Activated T-cell treated with anti-CD3 and anti-CD28 coated beads, Interleukin-2, amount 50 U/mL, for 24 hours (primary cell): ENCODE data around the gene PRR7.
A peak's percentile ranks its signal among the peaks of the same experiment; 100 is the strongest.
"Not testable (repeated sequence)": the region's sequence is repeated elsewhere in the genome, so short reads cannot be mapped to it uniquely, and the experiment has no call there.

ENCODE experiments used
- DNase-seq: peaks from one replicate; pipeline ENCODE4 v3.0.0-alpha.2; 2020
- H3K27ac Mint-ChIP-seq: 2 replicates; pipeline ENCODE4 v1.8.0; 2020; ENCODE audit warnings: mild to moderate bottlenecking, mixed read lengths
- H3K27me3 Mint-ChIP-seq: 2 replicates; pipeline ENCODE4 v1.8.0; 2020; ENCODE audit warnings: mixed read lengths
- H3K36me3 Mint-ChIP-seq: 2 replicates; pipeline ENCODE4 v1.8.0; 2020; ENCODE audit warnings: low read depth, mixed read lengths
- H3K4me1 Mint-ChIP-seq: 2 replicates; pipeline ENCODE4 v1.8.0; 2020; ENCODE audit warnings: low read depth, mixed read lengths
- H3K4me3 Mint-ChIP-seq: 2 replicates; pipeline ENCODE4 v1.8.0; 2020; ENCODE audit warnings: mild to moderate bottlenecking, moderate library complexity, mixed read lengths
- H3K9me3 Mint-ChIP-seq: 2 replicates; pipeline ENCODE4 v1.8.0; 2020; ENCODE audit warnings: mixed read lengths

PRR7 gene

GRCh38 chr5:177412603-177413233, 33.9 kb upstream of the PRR7 start:
- DNase-seq = peak; percentile 55
- H3K36me3 Mint-ChIP-seq = no peaks in the 10 kb centered on the region
- H3K27ac Mint-ChIP-seq = peak overlapping the region; percentile 85
- H3K4me3 Mint-ChIP-seq = peak overlapping the region; percentile 5
- H3K9me3 Mint-ChIP-seq = no peaks in the 10 kb centered on the region
- H3K27me3 Mint-ChIP-seq = no peaks in the 10 kb centered on the region
- H3K4me1 Mint-ChIP-seq = peaks cover 39% of the 10 kb centered on the region

- peaks cover 39% of the 10 kb centered on the region for H3K4me1 Mint-ChIP-seq
- H3K9me3 Mint-ChIP-seq = no peaks in the 10 kb centered on the region
- H3K36me3 Mint-ChIP-seq = no peaks in the 10 kb centered on the region
- no peaks in the 10 kb centered on the region for H3K27me3 Mint-ChIP-seq
- DNase-seq = no peak
- H3K27ac Mint-ChIP-seq = no peak overlapping the region
- no peak overlapping the region for H3K4me3 Mint-ChIP-seq
Measured at GRCh38 chr5:177414481-177414880, 32.1 kb upstream of the PRR7 start.

- H3K4me1 Mint-ChIP-seq = peaks cover 25% of the 10 kb centered on the region
- not testable (repeated sequence) for H3K27ac Mint-ChIP-seq, H3K4me3 Mint-ChIP-seq, H3K36me3 Mint-ChIP-seq, H3K9me3 Mint-ChIP-seq, DNase-seq, H3K27me3 Mint-ChIP-seq
Measured at GRCh38 chr5:177417081-177417480, 29.5 kb upstream of the PRR7 start.

- no peak overlapping the region for H3K27ac Mint-ChIP-seq
- no peak overlapping the region for H3K4me3 Mint-ChIP-seq
- no peaks in the 10 kb centered on the region for H3K36me3 Mint-ChIP-seq
- no peaks in the 10 kb centered on the region for H3K27me3 Mint-ChIP-seq
- H3K4me1 Mint-ChIP-seq = peaks cover 8% of the 10 kb centered on the region
- no peaks in the 10 kb centered on the region for H3K9me3 Mint-ChIP-seq
- no peak for DNase-seq
Measured at GRCh38 chr5:177419046-177419445, 27.6 kb upstream of the PRR7 start.

GRCh38 chr5:177420472-177420871, 26.1 kb upstream of the PRR7 start:
- not testable (repeated sequence) for DNase-seq, H3K27me3 Mint-ChIP-seq, H3K4me3 Mint-ChIP-seq, H3K36me3 Mint-ChIP-seq, H3K9me3 Mint-ChIP-seq, H3K4me1 Mint-ChIP-seq, H3K27ac Mint-ChIP-seq

- Mint-ChIP-seq H3K27me3 (no peaks in the 10 kb centered on the region), H3K27ac (no peak overlapping the region), H3K4me3 (no peak overlapping the region), H3K36me3 (peaks cover 1% of the 10 kb centered on the region), H3K9me3 (no peaks in the 10 kb centered on the region), H3K4me1 (peaks cover 12% of the 10 kb centered on the region)
- no peak for DNase-seq
Measured at GRCh38 chr5:177421062-177421798, 25.4 kb upstream of the PRR7 start.

- DNase-seq = no peak
- H3K4me3 Mint-ChIP-seq = no peak overlapping the region
- H3K36me3 Mint-ChIP-seq = peaks cover 19% of the 10 kb centered on the region
- H3K27ac Mint-ChIP-seq = no peak overlapping the region
- peaks cover 18% of the 10 kb centered on the region for H3K4me1 Mint-ChIP-seq
- no peaks in the 10 kb centered on the region for H3K27me3 Mint-ChIP-seq
- H3K9me3 Mint-ChIP-seq = no peaks in the 10 kb centered on the region
Measured at GRCh38 chr5:177423671-177424070, 22.9 kb upstream of the PRR7 start.

- Mint-ChIP-seq H3K4me3 (peak overlapping the region; percentile 88), H3K4me1 (peaks cover 34% of the 10 kb centered on the region), H3K9me3 (no peaks in the 10 kb centered on the region)
Measured at GRCh38 chr5:177425196-177425800, 21.3 kb upstream of the PRR7 start.

GRCh38 chr5:177425801-177426565, 20.6 kb upstream of the PRR7 start:
- Mint-ChIP-seq H3K36me3 (peaks cover 42% of the 10 kb centered on the region), H3K27ac (peak overlapping the region; percentile 98), H3K27me3 (no peaks in the 10 kb centered on the region), H3K4me3 (peak overlapping the region; percentile 88), H3K4me1 (peaks cover 41% of the 10 kb centered on the region), H3K9me3 (no peaks in the 10 kb centered on the region)
- peak; percentile 97 for DNase-seq

More at GRCh38 chr5:177425196-177425800, 21.3 kb upstream of the PRR7 start:
- peaks cover 35% of the 10 kb centered on the region for H3K36me3 Mint-ChIP-seq
- DNase-seq = no peak
- no peaks in the 10 kb centered on the region for H3K27me3 Mint-ChIP-seq
- H3K27ac Mint-ChIP-seq = peak overlapping the region; percentile 98

- peaks cover 48% of the 10 kb centered on the region for H3K4me1 Mint-ChIP-seq
- DNase-seq = peak; percentile 82
Measured at GRCh38 chr5:177426566-177427210, 19.9 kb upstream of the PRR7 start, which contains the start of gene GRK6. TSS of gene GRK6 (plus strand) at chr5:177426676. CDS start at chr5:177426846, 170 bp downstream.

GRCh38 chr5:177427211-177427822, 19.3 kb upstream of the PRR7 start:
- no peaks in the 10 kb centered on the region for H3K9me3 Mint-ChIP-seq
- DNase-seq = no peak
- no peaks in the 10 kb centered on the region for H3K27me3 Mint-ChIP-seq
- H3K36me3 Mint-ChIP-seq = peaks cover 56% of the 10 kb centered on the region
- H3K4me3 Mint-ChIP-seq = peak overlapping the region; percentile 92
- peaks cover 55% of the 10 kb centered on the region for H3K4me1 Mint-ChIP-seq
- peak overlapping the region; percentile 96 for H3K27ac Mint-ChIP-seq

More at GRCh38 chr5:177426566-177427210, 19.9 kb upstream of the PRR7 start, which contains the start of gene GRK6:
- H3K4me3 Mint-ChIP-seq = peak within 1 kb of the TSS; percentile 92
- no peaks in the 10 kb centered on the region for H3K9me3 Mint-ChIP-seq
- H3K27ac Mint-ChIP-seq = peak within 1 kb of the TSS; percentile 98
- peaks cover 49% of the 10 kb centered on the region for H3K36me3 Mint-ChIP-seq
- H3K27me3 Mint-ChIP-seq = no peaks in the 10 kb centered on the region

GRCh38 chr5:177427919-177428573, 18.6 kb upstream of the PRR7 start:
- peak overlapping the region; percentile 92 for H3K4me3 Mint-ChIP-seq
- no peaks in the 10 kb centered on the region for H3K27me3 Mint-ChIP-seq
- peaks cover 63% of the 10 kb centered on the region for H3K36me3 Mint-ChIP-seq
- H3K9me3 Mint-ChIP-seq = no peaks in the 10 kb centered on the region
- peaks cover 61% of the 10 kb centered on the region for H3K4me1 Mint-ChIP-seq
- DNase-seq = peak; percentile 76
- H3K27ac Mint-ChIP-seq = peak overlapping the region; percentile 96

- Mint-ChIP-seq H3K4me1 (peaks cover 66% of the 10 kb centered on the region), H3K4me3 (peak overlapping the region; percentile 92), H3K36me3 (peaks cover 69% of the 10 kb centered on the region), H3K9me3 (no peaks in the 10 kb centered on the region), H3K27me3 (no peaks in the 10 kb centered on the region), H3K27ac (peak overlapping the region; percentile 96)
- peak; percentile 41 for DNase-seq
Measured at GRCh38 chr5:177428574-177429217, 17.9 kb upstream of the PRR7 start.
